GM12878 (cell line): Measurements from ENCODE around the gene TNFRSF1A. TPM values are rescaled to one million over a fixed set of nuclear protein-coding genes. Genes with fewer than 3 reads are reported as not detected.

Source experiments
- ATAC-seq: fragments of 200-7000 bp; cut with Tn5 transposase; 3 replicates; pipeline ENCODE4 v1.9.1; 2020; ENCODE audit warnings: mild to moderate bottlenecking, moderate library complexity
- BruUV-seq: library from RNA; stranded (reverse); fragments of 400-500 nt; replicated peaks from 2 replicates; lab custom pipeline; 2021; lab: Mats Ljungman, UMichigan
- CTCF ChIA-PET: fragments of 300-600 bp; sonication (Branson Sonifier 250); formaldehyde crosslinking; extraction: SDS; loops from one replicate; lab custom pipeline; 2021; ENCODE audit warnings: inconsistent platforms; lab: Yijun Ruan, JAX
- POLR2A ChIA-PET: fragments of 350-600 bp; formaldehyde crosslinking; extraction: SDS; loops from one replicate; lab custom pipeline; 2021; ENCODE audit warnings: inconsistent platforms; lab: Charles Lee
- RAD21 ChIA-PET: fragments of 300-600 bp; sonication (Branson Sonifier 250); formaldehyde crosslinking; loops from one replicate; lab custom pipeline; 2023; ENCODE audit warnings: antibody characterized with exemption; ENCODE audit not compliant: unreplicated experiment; lab: Charles Lee
- SMC1A ChIA-PET: fragments of 300-600 bp; sonication (Branson Sonifier 250); formaldehyde crosslinking; loops from one replicate; lab custom pipeline; 2023; ENCODE audit not compliant: unreplicated experiment, uncharacterized antibody; lab: Charles Lee
- DNase-seq: peaks from one replicate; pipeline ENCODE4 v3.0.0-alpha.2; 2011; ENCODE audit warnings: low read depth, low spot score
- FAIRE-seq: peaks from 3 replicates; lab custom pipeline; 2011; peaks lifted over from hg19 to GRCh38; lab: Jason Lieb, UNC
- H2AFZ ChIP-seq: 2 replicates; pipeline ENCODE4 v1.6.0; 2011; ENCODE audit warnings: low read depth, low read length, control low read depth; ENCODE audit not compliant: control insufficient read depth
- H3K27ac ChIP-seq: 2 replicates; pipeline ENCODE4 v1.5.1; 2011; ENCODE audit warnings: control low read depth; ENCODE audit not compliant: control insufficient read depth, insufficient read depth
- H3K27me3 ChIP-seq, 2 experiments: replicated peaks in 1 of 2; 2 replicates each; pipeline versions ENCODE4 v1.6.0 to v1.6.1; 2011; ENCODE audit warnings: low read length in 1 of 2; ENCODE audit not compliant: control insufficient read depth in 2 of 2, insufficient read depth in 2 of 2
- H3K36me3 ChIP-seq, 2 experiments: 2 replicates each; pipeline ENCODE4 v1.5.1; 2011; ENCODE audit warnings: low read length in 1 of 2; ENCODE audit not compliant: control insufficient read depth in 2 of 2, insufficient read depth in 2 of 2
- H3K4me1 ChIP-seq: 2 replicates; pipeline ENCODE4 v1.6.1; 2011; ENCODE audit warnings: mild to moderate bottlenecking, low read length, moderate library complexity, mixed read lengths; ENCODE audit not compliant: control insufficient read depth, insufficient read depth
- H3K4me2 ChIP-seq: 2 replicates; pipeline ENCODE4 v1.6.0; 2011; ENCODE audit warnings: control low read depth; ENCODE audit not compliant: control insufficient read depth, insufficient read depth
- H3K4me3 ChIP-seq: fragments of 200-600 bp; sonication (generic); 2 replicates; pipeline ENCODE4 v1.5.1; 2016
- H3K79me2 ChIP-seq: 2 replicates; pipeline ENCODE4 v1.6.0; 2011; ENCODE audit warnings: low read length; ENCODE audit not compliant: control insufficient read depth, insufficient read depth
- H3K9ac ChIP-seq: 2 replicates; pipeline ENCODE4 v1.8.0; 2011; ENCODE audit warnings: low read length, control low read depth, mixed read lengths; ENCODE audit not compliant: control insufficient read depth, insufficient read depth
- H3K9me3 ChIP-seq: replicated peaks from 3 replicates; pipeline ENCODE4 v1.5.1; 2011; ENCODE audit warnings: mild to moderate bottlenecking, low read length; ENCODE audit not compliant: control insufficient read depth, insufficient read depth
- H4K20me1 ChIP-seq: 2 replicates; pipeline ENCODE4 v1.6.0; 2011; ENCODE audit not compliant: control insufficient read depth, insufficient read depth
- BACH1 ChIP-seq: fragments of 450-650 bp; IDR thresholded peaks from 2 replicates; pipeline ENCODE4 v1.6.1; 2017; ENCODE audit warnings: mild to moderate bottlenecking, borderline replicate concordance
- ZNF274 ChIP-seq: IDR thresholded peaks from one replicate; pipeline ENCODE4 v1.8.0; 2011; ENCODE audit not compliant: insufficient read length, insufficient read depth
- WGBS: methylation state at CpG from one replicate; pipeline ENCODE4 v1.1.6; 2016; ENCODE audit warnings: low lambda C conversion rate; ENCODE audit not compliant: insufficient replicate concordance, insufficient coverage; ENCODE audit errors: missing lambda C conversion rate; 5-methylcytosine and 5-hydroxymethylcytosine counted together
- in situ Hi-C: fragments of 300-500 bp; cut with MboI; formaldehyde crosslinking; loops from 9 replicates; pipeline ENCODE4 v1.14.3; 2018; ENCODE audit warnings: mixed read lengths
- intact Hi-C: fragments of 100-400 bp; cut with micrococcal nuclease; formaldehyde crosslinking; loops from one replicate; pipeline ENCODE4 v1.14.2; 2022; ENCODE audit not compliant: unreplicated experiment
- polyA plus RNA-seq, 11 experiments: library from polyadenylated mRNA; depleted of rRNA in 4 of 11; unstranded in 6 of 11; stranded (reverse) in 5 of 11; fragments of >200 nt; fragmentation: Nextera tagmentation in 4 of 11; fragmentation: Illumina TruSeq in 1 of 11; extraction: Ambion mirVana in 4 of 11; extraction: Trizol in 1 of 11; gene quantifications; 1 replicate in 1 of 11; 2 replicates in 10 of 11; pipeline versions ENCODE4 v1.2.1 to v1.2.3, GENCODE V29; 2011 to 2016; ENCODE audit warnings: inconsistent platforms in 2 of 11, missing spikeins in 2 of 11, low read depth in 1 of 11
- total RNA-seq, 4 experiments: library from RNA; depleted of rRNA in 3 of 4; stranded (reverse); fragments of >200 nt in 3 of 4; fragmentation: Illumina TruSeq in 1 of 4; extraction: Trizol in 1 of 4; gene quantifications; 2 replicates each; pipeline versions ENCODE4 v1.2.1 to v1.2.3, GENCODE V29; 2013 to 2021
- TF ChIP-seq, protein P1 (sequence below): fragments of 450-650 bp; IDR thresholded peaks from 2 replicates; pipeline ENCODE4 v1.6.1; 2016; ENCODE audit warnings: mild to moderate bottlenecking, moderate library complexity, borderline replicate concordance
- TF ChIP-seq, protein P2 (sequence below): IDR thresholded peaks from 2 replicates; pipeline ENCODE4 v1.6.1; 2012; ENCODE audit warnings: low read depth, low read length, improper control_type of control experiment
- TF ChIP-seq, protein P3 (sequence below): IDR thresholded peaks from 2 replicates; pipeline ENCODE4 v1.6.1; 2012; ENCODE audit warnings: low read length, inconsistent platforms
- TF ChIP-seq, protein P4 (sequence below): fragments of 450-650 bp; formaldehyde crosslinking; IDR thresholded peaks from 2 replicates; pipeline ENCODE4 v1.4.0; 2020; ENCODE audit warnings: mild to moderate bottlenecking, moderate library complexity
- TF ChIP-seq, protein P5 (sequence below): fragments of 450-650 bp; IDR thresholded peaks from 2 replicates; pipeline ENCODE4 v1.6.1; 2017; ENCODE audit warnings: antibody characterized with exemption, mild to moderate bottlenecking, moderate library complexity

TNFRSF1A gene
- total and polyA plus RNA-seq, 10 of the 15 experiments (the other 5 are each of a cell fraction or from before 2014, with no cell fraction given), result 0.24 to 16.5 (median 13.0) TPM

DNA sequence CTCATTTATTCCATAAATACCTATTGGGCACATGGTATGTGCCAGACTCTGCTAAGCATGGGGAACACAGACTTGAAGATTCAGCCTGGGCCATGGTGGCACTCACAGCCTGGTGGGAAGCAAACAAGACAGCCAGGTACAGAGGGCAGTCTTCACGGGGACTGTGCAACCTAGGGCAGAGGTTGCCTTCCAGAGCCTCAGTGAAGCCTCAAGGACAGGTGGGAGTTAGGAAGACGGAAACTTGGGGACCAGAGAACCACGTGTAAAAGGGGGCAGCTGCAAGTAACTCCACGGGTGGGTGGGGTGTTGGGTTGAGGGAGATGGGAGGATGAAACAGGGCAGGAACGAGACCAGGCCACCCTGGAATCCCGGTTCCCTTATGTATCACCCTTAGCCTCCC lies 41.1 kb upstream of the TNFRSF1A start (continued):
- TF ChIP-seq, protein P1, sequence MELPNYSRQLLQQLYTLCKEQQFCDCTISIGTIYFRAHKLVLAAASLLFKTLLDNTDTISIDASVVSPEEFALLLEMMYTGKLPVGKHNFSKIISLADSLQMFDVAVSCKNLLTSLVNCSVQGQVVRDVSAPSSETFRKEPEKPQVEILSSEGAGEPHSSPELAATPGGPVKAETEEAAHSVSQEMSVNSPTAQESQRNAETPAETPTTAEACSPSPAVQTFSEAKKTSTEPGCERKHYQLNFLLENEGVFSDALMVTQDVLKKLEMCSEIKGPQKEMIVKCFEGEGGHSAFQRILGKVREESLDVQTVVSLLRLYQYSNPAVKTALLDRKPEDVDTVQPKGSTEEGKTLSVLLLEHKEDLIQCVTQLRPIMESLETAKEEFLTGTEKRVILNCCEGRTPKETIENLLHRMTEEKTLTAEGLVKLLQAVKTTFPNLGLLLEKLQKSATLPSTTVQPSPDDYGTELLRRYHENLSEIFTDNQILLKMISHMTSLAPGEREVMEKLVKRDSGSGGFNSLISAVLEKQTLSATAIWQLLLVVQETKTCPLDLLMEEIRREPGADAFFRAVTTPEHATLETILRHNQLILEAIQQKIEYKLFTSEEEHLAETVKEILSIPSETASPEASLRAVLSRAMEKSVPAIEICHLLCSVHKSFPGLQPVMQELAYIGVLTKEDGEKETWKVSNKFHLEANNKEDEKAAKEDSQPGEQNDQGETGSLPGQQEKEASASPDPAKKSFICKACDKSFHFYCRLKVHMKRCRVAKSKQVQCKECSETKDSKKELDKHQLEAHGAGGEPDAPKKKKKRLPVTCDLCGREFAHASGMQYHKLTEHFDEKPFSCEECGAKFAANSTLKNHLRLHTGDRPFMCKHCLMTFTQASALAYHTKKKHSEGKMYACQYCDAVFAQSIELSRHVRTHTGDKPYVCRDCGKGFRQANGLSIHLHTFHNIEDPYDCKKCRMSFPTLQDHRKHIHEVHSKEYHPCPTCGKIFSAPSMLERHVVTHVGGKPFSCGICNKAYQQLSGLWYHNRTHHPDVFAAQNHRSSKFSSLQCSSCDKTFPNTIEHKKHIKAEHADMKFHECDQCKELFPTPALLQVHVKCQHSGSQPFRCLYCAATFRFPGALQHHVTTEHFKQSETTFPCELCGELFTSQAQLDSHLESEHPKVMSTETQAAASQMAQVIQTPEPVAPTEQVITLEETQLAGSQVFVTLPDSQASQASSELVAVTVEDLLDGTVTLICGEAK, result no peak
- no peak for TF ChIP-seq ZNF274
- TF ChIP-seq, protein P2, sequence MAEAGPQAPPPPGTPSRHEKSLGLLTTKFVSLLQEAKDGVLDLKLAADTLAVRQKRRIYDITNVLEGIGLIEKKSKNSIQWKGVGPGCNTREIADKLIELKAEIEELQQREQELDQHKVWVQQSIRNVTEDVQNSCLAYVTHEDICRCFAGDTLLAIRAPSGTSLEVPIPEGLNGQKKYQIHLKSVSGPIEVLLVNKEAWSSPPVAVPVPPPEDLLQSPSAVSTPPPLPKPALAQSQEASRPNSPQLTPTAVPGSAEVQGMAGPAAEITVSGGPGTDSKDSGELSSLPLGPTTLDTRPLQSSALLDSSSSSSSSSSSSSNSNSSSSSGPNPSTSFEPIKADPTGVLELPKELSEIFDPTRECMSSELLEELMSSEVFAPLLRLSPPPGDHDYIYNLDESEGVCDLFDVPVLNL, result no peak
- TF ChIP-seq, all 136 proteins: peak for 0

DNA sequence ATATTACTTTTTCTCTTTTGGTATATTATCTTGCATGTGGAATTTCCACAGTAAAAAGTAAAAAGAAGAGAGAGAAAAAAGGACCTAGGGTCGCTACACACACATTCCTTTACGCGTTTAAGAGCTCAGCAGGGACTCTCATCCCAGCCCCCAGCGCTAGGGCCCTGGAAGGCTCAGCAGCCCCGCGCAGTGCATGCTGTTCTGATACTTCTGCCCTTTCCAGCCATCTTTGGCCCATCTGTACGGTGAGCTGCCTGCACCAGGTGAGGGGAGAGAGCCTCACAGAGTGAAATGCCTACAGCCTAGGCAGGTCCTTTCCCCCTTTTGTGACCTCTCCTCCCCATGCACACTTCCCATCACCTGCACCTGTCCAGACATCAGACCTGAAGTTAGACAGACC lies 40.5 kb upstream of the TNFRSF1A start:
- CTCF ChIA-PET, result interaction anchor here (1.4 kb wide), 1 partner anchor 22 kb away, joined by 3 read pairs; no protein-coding TSS in a partner anchor
- H3K36me3 ChIP-seq, result no peaks in the 10 kb centered on the region
- no peak overlapping the region for H2AFZ ChIP-seq
- no peak overlapping the region for H3K9ac ChIP-seq
- FAIRE-seq (no peak), DNase-seq (no peak), ATAC-seq (no peak)
- POLR2A ChIA-PET, result interaction anchor here (0.6 kb wide), 1 partner anchor 12 kb away, joined by 3 read pairs; no protein-coding TSS in a partner anchor
- RAD21 ChIA-PET, result no interaction called here
- peaks cover 13 to 15% of the 10 kb centered on the region in 2 experiments; a peak in 3 of 4 replicates for H3K27me3 ChIP-seq
- BruUV-seq, result no TSS peak
- intact Hi-C loops, result no loop called here
- H3K4me3 ChIP-seq, result no peak overlapping the region
- no peaks in the 10 kb centered on the region; the same call in 1 of the 2 replicates for H4K20me1 ChIP-seq
- 83% methylated on average over 7 of the region's 7 CpGs for WGBS
- H3K4me1 ChIP-seq, result no peaks in the 10 kb centered on the region
- no peak overlapping the region for H3K4me2 ChIP-seq
- no peaks in the 10 kb centered on the region for H3K9me3 ChIP-seq
- H3K27ac ChIP-seq, result no peak overlapping the region
- no peaks in the 10 kb centered on the region for H3K79me2 ChIP-seq
- SMC1A ChIA-PET, result interaction anchor here (1.1 kb wide), 1 partner anchor 81 kb away, joined by 3 read pairs; no protein-coding TSS in a partner anchor
- in situ Hi-C loops, result no loop called here
- TF ChIP-seq, protein P3, sequence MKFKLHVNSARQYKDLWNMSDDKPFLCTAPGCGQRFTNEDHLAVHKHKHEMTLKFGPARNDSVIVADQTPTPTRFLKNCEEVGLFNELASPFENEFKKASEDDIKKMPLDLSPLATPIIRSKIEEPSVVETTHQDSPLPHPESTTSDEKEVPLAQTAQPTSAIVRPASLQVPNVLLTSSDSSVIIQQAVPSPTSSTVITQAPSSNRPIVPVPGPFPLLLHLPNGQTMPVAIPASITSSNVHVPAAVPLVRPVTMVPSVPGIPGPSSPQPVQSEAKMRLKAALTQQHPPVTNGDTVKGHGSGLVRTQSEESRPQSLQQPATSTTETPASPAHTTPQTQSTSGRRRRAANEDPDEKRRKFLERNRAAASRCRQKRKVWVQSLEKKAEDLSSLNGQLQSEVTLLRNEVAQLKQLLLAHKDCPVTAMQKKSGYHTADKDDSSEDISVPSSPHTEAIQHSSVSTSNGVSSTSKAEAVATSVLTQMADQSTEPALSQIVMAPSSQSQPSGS, result no peak
- TF ChIP-seq, protein P4, sequence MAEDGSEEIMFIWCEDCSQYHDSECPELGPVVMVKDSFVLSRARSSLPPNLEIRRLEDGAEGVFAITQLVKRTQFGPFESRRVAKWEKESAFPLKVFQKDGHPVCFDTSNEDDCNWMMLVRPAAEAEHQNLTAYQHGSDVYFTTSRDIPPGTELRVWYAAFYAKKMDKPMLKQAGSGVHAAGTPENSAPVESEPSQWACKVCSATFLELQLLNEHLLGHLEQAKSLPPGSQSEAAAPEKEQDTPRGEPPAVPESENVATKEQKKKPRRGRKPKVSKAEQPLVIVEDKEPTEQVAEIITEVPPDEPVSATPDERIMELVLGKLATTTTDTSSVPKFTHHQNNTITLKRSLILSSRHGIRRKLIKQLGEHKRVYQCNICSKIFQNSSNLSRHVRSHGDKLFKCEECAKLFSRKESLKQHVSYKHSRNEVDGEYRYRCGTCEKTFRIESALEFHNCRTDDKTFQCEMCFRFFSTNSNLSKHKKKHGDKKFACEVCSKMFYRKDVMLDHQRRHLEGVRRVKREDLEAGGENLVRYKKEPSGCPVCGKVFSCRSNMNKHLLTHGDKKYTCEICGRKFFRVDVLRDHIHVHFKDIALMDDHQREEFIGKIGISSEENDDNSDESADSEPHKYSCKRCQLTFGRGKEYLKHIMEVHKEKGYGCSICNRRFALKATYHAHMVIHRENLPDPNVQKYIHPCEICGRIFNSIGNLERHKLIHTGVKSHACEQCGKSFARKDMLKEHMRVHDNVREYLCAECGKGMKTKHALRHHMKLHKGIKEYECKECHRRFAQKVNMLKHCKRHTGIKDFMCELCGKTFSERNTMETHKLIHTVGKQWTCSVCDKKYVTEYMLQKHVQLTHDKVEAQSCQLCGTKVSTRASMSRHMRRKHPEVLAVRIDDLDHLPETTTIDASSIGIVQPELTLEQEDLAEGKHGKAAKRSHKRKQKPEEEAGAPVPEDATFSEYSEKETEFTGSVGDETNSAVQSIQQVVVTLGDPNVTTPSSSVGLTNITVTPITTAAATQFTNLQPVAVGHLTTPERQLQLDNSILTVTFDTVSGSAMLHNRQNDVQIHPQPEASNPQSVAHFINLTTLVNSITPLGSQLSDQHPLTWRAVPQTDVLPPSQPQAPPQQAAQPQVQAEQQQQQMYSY, result no peak
- TF ChIP-seq, protein P5, sequence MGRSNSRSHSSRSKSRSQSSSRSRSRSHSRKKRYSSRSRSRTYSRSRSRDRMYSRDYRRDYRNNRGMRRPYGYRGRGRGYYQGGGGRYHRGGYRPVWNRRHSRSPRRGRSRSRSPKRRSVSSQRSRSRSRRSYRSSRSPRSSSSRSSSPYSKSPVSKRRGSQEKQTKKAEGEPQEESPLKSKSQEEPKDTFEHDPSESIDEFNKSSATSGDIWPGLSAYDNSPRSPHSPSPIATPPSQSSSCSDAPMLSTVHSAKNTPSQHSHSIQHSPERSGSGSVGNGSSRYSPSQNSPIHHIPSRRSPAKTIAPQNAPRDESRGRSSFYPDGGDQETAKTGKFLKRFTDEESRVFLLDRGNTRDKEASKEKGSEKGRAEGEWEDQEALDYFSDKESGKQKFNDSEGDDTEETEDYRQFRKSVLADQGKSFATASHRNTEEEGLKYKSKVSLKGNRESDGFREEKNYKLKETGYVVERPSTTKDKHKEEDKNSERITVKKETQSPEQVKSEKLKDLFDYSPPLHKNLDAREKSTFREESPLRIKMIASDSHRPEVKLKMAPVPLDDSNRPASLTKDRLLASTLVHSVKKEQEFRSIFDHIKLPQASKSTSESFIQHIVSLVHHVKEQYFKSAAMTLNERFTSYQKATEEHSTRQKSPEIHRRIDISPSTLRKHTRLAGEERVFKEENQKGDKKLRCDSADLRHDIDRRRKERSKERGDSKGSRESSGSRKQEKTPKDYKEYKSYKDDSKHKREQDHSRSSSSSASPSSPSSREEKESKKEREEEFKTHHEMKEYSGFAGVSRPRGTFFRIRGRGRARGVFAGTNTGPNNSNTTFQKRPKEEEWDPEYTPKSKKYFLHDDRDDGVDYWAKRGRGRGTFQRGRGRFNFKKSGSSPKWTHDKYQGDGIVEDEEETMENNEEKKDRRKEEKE, result no peak
- TF ChIP-seq BACH1, result no peak
